Osteoblast (primary cell): ENCODE data around the gene LTO1. TPM values are rescaled to one million over a fixed set of nuclear protein-coding genes. Genes with fewer than 3 reads are reported as not detected.

Source experiments
- DNase-seq: peaks from one replicate; pipeline ENCODE4 v3.0.0; 2011; ENCODE audit warnings: low spot score, mixed read lengths; ENCODE audit not compliant: insufficient read length; ENCODE audit errors: missing footprints
- H2AFZ ChIP-seq: 2 replicates; pipeline ENCODE4 v1.6.0; 2011; ENCODE audit warnings: mild to moderate bottlenecking, low read length
- H3K27ac ChIP-seq: 2 replicates; pipeline ENCODE4 v1.5.1; 2011; ENCODE audit warnings: mild to moderate bottlenecking, low read depth, low read length, moderate library complexity
- H3K27me3 ChIP-seq: 2 replicates; pipeline ENCODE4 v1.6.0; 2012; ENCODE audit warnings: mild to moderate bottlenecking, control low read depth, inconsistent platforms, low read length, moderate library complexity; ENCODE audit not compliant: insufficient read depth
- H3K36me3 ChIP-seq: 2 replicates; pipeline ENCODE4 v1.5.1; 2011; ENCODE audit warnings: mild to moderate bottlenecking, low read length, control low read depth, moderate library complexity; ENCODE audit not compliant: insufficient read depth
- H3K4me1 ChIP-seq: 2 replicates; pipeline ENCODE4 v1.5.1; 2011; ENCODE audit warnings: mild to moderate bottlenecking, low read length, control low read depth, moderate library complexity; ENCODE audit not compliant: insufficient read depth
- H3K4me2 ChIP-seq: 2 replicates; pipeline ENCODE4 v1.6.0; 2011; ENCODE audit warnings: mild to moderate bottlenecking, low read length; ENCODE audit not compliant: insufficient read depth
- H3K4me3 ChIP-seq: fragments of 200-600 bp; sonication (generic); 3 replicates; pipeline ENCODE4 v1.5.1; 2012; ENCODE audit warnings: mild to moderate bottlenecking, low read length, inconsistent platforms; ENCODE audit not compliant: insufficient read depth
- H3K79me2 ChIP-seq: 2 replicates; pipeline ENCODE4 v1.6.0; 2012; ENCODE audit warnings: mild to moderate bottlenecking, low read length, control low read depth, inconsistent platforms; ENCODE audit not compliant: insufficient read depth
- H3K9me3 ChIP-seq: 2 replicates; pipeline ENCODE4 v1.5.1; 2011; ENCODE audit warnings: low read depth, low read length, control low read depth
- H4K20me1 ChIP-seq: 2 replicates; pipeline ENCODE4 v1.6.0; 2012; ENCODE audit warnings: mild to moderate bottlenecking, low read length, control low read depth; ENCODE audit not compliant: insufficient read depth
- total RNA-seq: library from RNA; depleted of rRNA; stranded (reverse); fragments of >200 nt; gene quantifications from 2 replicates; pipeline ENCODE4 v1.2.3, GENCODE V29; 2012
- TF ChIP-seq, protein P1 (sequence below): IDR thresholded peaks from 2 replicates; pipeline ENCODE4 v1.5.1; 2011; ENCODE audit warnings: mild to moderate bottlenecking, low read depth, low read length, moderate library complexity; ENCODE audit errors: extremely low read depth

The LTO1 gene
- total RNA-seq, 1 donor: 24.6 TPM

GRCh38 chr11:69650081-69650831 lies 24.9 kb downstream of the LTO1 start:
- peak; percentile 86 for DNase-seq

GRCh38 chr11:69649576-69649900 lies 25.6 kb downstream of the LTO1 start:
- H3K79me2 ChIP-seq: peaks cover 63% of the 10 kb centered on the region
- no peak overlapping the region for H3K4me2 ChIP-seq
- TF ChIP-seq, protein P1, sequence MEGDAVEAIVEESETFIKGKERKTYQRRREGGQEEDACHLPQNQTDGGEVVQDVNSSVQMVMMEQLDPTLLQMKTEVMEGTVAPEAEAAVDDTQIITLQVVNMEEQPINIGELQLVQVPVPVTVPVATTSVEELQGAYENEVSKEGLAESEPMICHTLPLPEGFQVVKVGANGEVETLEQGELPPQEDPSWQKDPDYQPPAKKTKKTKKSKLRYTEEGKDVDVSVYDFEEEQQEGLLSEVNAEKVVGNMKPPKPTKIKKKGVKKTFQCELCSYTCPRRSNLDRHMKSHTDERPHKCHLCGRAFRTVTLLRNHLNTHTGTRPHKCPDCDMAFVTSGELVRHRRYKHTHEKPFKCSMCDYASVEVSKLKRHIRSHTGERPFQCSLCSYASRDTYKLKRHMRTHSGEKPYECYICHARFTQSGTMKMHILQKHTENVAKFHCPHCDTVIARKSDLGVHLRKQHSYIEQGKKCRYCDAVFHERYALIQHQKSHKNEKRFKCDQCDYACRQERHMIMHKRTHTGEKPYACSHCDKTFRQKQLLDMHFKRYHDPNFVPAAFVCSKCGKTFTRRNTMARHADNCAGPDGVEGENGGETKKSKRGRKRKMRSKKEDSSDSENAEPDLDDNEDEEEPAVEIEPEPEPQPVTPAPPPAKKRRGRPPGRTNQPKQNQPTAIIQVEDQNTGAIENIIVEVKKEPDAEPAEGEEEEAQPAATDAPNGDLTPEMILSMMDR: no peak
- no peaks in the 10 kb centered on the region for H3K27me3 ChIP-seq
- DNase-seq: peak; percentile 19
- peaks cover 18% of the 10 kb centered on the region for H3K4me1 ChIP-seq
- no peak overlapping the region for H3K27ac ChIP-seq
- H3K4me3 ChIP-seq: no peak overlapping the region
- no peaks in the 10 kb centered on the region for H3K9me3 ChIP-seq
- H2AFZ ChIP-seq: no peak overlapping the region
- peaks cover 76% of the 10 kb centered on the region for H4K20me1 ChIP-seq
- peaks cover 100% of the 10 kb centered on the region for H3K36me3 ChIP-seq

More at GRCh38 chr11:69650081-69650831, 24.9 kb downstream of the LTO1 start:
- H2AFZ ChIP-seq: no peak overlapping the region
- no peak overlapping the region for H3K27ac ChIP-seq
- peaks cover 76% of the 10 kb centered on the region for H4K20me1 ChIP-seq
- peaks cover 94% of the 10 kb centered on the region for H3K36me3 ChIP-seq
- H3K79me2 ChIP-seq: peaks cover 56% of the 10 kb centered on the region
- no peak overlapping the region for H3K4me2 ChIP-seq
- no peaks in the 10 kb centered on the region for H3K9me3 ChIP-seq
- no peak overlapping the region for H3K4me3 ChIP-seq
- TF ChIP-seq, protein P1: no peak
- no peaks in the 10 kb centered on the region for H3K27me3 ChIP-seq
- H3K4me1 ChIP-seq: peaks cover 12% of the 10 kb centered on the region

GRCh38 chr11:69648679-69649575 lies 26.2 kb downstream of the LTO1 start:
- Histone ChIP-seq H4K20me1 (peaks cover 76% of the 10 kb centered on the region), H2AFZ (no peak overlapping the region), H3K79me2 (peaks cover 69% of the 10 kb centered on the region), H3K4me1 (peaks cover 24% of the 10 kb centered on the region), H3K4me3 (no peak overlapping the region), H3K27me3 (no peaks in the 10 kb centered on the region), H3K27ac (peak overlapping the region; percentile 33), H3K9me3 (no peaks in the 10 kb centered on the region), H3K4me2 (no peak overlapping the region), H3K36me3 (peaks cover 98% of the 10 kb centered on the region)
- TF ChIP-seq, protein P1: no peak
- DNase-seq: peak; percentile 67
